ENCODE results near the gene EN1.

Gene EN1

DNA sequence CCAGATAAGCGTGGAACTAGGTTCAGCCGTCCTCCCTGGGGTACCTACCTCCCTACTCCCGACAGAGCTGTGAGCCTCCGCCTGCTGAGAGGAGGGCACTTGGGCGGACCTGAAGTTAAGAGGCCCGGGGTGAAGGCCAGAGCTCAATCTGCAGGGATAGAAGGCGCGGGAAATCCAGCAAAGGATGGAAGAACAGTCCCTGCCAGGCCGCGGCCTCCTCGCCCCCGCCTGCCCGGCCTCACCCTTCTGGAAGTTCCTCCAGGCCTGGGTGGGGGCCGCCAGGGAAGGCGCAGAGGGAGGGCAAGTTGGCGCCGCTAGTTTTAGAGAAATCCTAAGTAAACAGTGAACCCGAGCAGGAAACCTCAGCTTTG lies 13.0 kb downstream of the EN1 start:
- TF ChIP-seq, protein P1, sequence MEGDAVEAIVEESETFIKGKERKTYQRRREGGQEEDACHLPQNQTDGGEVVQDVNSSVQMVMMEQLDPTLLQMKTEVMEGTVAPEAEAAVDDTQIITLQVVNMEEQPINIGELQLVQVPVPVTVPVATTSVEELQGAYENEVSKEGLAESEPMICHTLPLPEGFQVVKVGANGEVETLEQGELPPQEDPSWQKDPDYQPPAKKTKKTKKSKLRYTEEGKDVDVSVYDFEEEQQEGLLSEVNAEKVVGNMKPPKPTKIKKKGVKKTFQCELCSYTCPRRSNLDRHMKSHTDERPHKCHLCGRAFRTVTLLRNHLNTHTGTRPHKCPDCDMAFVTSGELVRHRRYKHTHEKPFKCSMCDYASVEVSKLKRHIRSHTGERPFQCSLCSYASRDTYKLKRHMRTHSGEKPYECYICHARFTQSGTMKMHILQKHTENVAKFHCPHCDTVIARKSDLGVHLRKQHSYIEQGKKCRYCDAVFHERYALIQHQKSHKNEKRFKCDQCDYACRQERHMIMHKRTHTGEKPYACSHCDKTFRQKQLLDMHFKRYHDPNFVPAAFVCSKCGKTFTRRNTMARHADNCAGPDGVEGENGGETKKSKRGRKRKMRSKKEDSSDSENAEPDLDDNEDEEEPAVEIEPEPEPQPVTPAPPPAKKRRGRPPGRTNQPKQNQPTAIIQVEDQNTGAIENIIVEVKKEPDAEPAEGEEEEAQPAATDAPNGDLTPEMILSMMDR (IDR thresholded peaks at IDR 0.05; ENCODE audit: borderline replicate concordance, control extremely low read depth, extremely low read depth, insufficient read depth, missing control alignments): no peak
- in situ Hi-C loops (cut with MboI; ENCODE audit: low sequenced_read_pairs, unreplicated experiment): no loop called here
- no peak for DNase-seq (ENCODE audit: low spot score)

DNA sequence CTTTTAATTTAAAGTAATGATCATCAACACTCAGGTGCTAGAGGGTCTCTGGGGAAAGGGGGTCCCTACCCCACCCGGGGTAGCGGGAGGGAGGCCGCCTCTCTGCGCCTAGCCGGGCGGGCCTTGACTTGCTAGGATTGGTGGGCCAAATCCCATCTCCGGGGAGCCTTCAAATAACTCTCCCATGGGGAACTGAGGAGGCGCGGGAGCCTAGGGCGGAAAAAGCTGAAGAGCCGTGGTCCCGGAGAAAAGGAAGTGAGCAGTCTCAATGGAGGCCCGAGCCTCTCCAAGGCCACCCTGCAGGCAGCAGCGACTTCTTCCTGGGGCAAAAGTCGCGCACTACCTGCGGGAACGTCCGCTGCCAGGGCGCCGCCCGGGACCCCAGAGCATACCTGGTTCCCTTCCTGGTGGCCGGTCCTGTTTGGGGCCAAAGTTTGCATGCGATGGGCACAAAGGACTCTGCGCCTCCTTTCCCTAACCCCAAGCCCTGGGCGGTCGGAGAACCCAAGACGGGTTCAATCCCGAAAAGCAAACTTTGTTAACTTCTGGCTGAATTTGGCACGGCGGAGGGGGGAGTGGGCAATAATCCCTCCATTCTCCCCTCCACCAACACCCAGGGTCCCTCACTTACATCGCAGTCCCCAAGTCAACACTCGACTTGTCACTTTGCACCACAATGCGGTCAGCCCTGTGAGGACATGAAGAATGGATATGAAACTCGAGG lies 13.6 kb downstream of the EN1 start:
- in situ Hi-C loops (cut with MboI; ENCODE audit: low sequenced_read_pairs, unreplicated experiment): no loop called here
- TF ChIP-seq, protein P1 (IDR thresholded peaks at IDR 0.05; ENCODE audit: borderline replicate concordance, control extremely low read depth, extremely low read depth, insufficient read depth, missing control alignments): no peak
- DNase-seq (ENCODE audit: low spot score): no peak

DNA sequence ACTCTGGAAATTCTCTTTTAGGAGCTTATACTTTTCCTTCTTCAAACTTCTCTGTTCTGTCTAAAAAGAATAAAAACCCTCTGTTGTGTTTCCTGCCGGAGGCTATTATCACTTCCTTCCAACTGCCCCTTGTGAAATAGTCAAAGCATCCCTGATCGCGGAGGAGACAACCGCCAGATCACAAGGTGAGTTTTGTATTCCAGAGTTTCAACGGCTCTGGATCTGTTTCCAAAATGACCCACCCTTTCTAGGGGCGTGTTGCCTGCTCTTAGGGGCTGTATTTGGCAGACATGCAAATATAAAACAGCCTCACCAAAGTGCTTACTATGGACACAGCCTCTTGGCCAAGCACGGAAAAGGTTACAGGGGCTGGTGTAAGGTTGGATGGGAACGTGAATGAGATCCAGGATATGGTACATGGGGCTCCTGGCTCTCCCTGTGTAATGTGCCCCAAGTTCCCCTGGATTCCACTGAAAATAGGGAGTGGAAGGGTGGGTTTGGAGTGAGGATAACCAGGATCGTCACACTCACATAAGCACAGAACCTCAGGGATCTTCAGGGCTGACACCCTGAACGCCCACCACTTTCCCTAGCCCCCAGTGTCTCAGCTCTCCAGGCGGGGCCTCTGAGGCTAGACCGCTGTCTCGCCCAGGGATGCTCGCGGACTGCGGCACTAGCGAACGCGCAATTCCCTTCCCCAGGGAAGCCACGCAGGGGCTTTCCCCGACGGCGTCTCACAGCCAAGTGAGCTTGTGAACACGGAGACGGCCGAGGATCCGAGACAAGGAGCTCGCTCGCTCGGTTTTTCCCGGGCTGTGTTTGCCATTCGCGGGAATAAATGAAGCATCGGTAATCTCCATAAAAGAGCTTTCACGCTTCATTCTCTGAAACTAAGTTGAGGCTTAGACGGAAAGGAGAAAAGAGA lies 14.4 kb downstream of the EN1 start:
- in situ Hi-C loops (cut with MboI; ENCODE audit: low sequenced_read_pairs, unreplicated experiment): no loop called here
- DNase-seq (ENCODE audit: low spot score): no peak
- TF ChIP-seq, protein P1 (IDR thresholded peaks at IDR 0.05; ENCODE audit: borderline replicate concordance, control extremely low read depth, extremely low read depth, insufficient read depth, missing control alignments): no peak

DNA sequence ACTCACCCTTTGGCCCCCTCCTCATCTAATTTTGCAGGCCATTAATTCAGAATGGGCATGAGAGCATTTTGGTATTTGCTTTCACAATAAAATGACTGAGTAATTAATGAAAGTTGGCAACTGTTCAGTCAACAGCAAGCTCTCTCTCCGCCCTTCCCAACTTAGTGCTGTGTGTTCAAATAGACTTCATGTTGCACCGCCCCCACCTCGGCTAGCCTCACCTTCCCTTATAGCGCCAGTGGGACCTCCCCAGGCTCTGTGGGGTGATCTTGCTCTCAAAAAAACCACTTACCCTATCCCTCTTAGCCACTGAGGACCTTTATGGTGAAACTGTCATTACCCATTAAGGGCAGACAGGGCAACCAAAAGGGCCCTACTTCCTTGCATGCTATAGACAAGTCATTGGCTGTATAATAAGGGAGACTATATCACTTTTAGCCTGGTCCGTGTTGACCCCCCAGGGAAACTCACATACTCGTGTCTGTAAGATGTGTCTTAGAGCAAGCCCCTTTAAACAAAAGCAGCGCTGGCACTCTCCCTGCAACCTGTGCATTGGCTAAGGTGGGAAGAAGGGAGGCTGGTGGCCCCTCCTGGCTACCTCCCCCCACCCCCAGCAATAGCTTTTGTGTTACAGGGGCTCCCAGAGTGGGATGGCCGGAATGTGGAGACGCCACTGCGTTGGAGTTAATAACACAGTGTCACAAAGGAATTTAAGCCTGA lies 15.2 kb downstream of the EN1 start:
- no peak for DNase-seq (ENCODE audit: low spot score)
- TF ChIP-seq, protein P1 (IDR thresholded peaks at IDR 0.05; ENCODE audit: borderline replicate concordance, control extremely low read depth, extremely low read depth, insufficient read depth, missing control alignments): no peak
- in situ Hi-C loops (cut with MboI; ENCODE audit: low sequenced_read_pairs, unreplicated experiment): no loop called here

DNA sequence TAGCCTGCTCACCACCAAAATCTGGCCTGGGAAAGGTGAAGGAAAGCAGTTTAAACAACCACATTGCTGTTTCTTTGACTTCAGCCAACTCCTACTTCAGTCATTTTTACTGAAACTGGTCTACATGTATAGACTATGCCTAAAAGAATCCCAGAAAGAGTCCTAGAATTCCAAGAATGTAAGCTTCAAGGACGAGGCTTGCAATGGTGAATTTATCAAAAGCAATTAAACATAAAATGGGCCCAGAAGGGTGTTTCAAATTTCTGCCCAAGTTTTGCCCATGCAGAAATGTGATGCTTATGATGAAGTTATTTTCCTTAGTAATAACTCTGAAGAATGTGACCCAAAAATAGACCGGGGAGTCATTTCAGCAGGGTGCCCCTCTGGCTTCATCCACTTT lies 16.6 kb downstream of the EN1 start:
- no peak for DNase-seq (ENCODE audit: low spot score)
- TF ChIP-seq, protein P1 (IDR thresholded peaks at IDR 0.05; ENCODE audit: borderline replicate concordance, control extremely low read depth, extremely low read depth, insufficient read depth, missing control alignments): no peak
- in situ Hi-C loops (cut with MboI; ENCODE audit: low sequenced_read_pairs, unreplicated experiment): no loop called here

DNA sequence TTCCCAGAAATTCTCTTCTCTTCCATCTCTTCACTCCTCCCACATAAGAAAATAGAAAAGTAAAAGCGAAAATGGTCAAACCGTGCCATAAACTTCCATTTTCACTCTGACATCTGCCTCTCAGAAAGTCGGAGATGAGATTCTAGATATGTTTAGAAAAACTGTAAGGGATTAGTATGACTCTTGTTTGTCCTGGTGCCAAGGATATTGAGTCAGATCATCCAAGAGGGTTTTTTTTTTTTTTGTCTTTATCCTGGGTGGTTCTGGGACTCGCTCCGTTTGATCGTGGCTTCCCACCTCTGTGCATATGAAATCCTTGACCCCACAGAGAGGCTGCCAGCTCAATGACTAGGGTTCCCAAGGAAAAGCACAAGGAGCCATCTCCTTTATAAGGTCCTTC lies 17.3 kb downstream of the EN1 start:
- TF ChIP-seq, protein P1 (IDR thresholded peaks at IDR 0.05; ENCODE audit: borderline replicate concordance, control extremely low read depth, extremely low read depth, insufficient read depth, missing control alignments): no peak
- in situ Hi-C loops (cut with MboI; ENCODE audit: low sequenced_read_pairs, unreplicated experiment): no loop called here

More for the DNA sequence above, 17.3 kb downstream of the EN1 start:
- no peak for DNase-seq (ENCODE audit: low spot score)
